Cardiac muscle cell (in vitro differentiated cells and primary cell): ENCODE measurements around the gene CHD9. TPM values are rescaled to one million over a fixed set of nuclear protein-coding genes. Genes with fewer than 3 reads are reported as not detected.
A peak's percentile ranks its signal among the peaks of the same experiment; 100 is the strongest.

Experiments
- DNase-seq, 2 donors: peaks; one replicate each; pipeline versions ENCODE4 v3.0.0 to v3.0.0-alpha.2; 2010 to 2017; ENCODE audit warnings: low read depth in 1 of 2, low spot score in 1 of 2
- H3K27ac ChIP-seq: fragments of 200-600 bp; sonication (generic); 2 replicates; pipeline ENCODE4 v1.5.1; 2016
- H3K27me3 ChIP-seq: fragments of 200-600 bp; sonication (generic); 2 replicates; pipeline ENCODE4 v1.6.0; 2016; ENCODE audit warnings: control low read depth
- H3K36me3 ChIP-seq: fragments of 200-600 bp; sonication (generic); 2 replicates; pipeline ENCODE4 v1.5.1; 2016; ENCODE audit warnings: control low read depth
- H3K4me1 ChIP-seq: fragments of 200-600 bp; sonication (generic); 2 replicates; pipeline ENCODE4 v1.8.1; 2017; ENCODE audit warnings: low read depth, mild to moderate bottlenecking, mixed run types
- H3K4me3 ChIP-seq: fragments of 200-600 bp; sonication (generic); 2 replicates; pipeline ENCODE4 v1.5.1; 2016; ENCODE audit warnings: mild to moderate bottlenecking
- H3K9me3 ChIP-seq: fragments of 200-600 bp; sonication (generic); 2 replicates; pipeline ENCODE4 v1.5.1; 2017; ENCODE audit warnings: low read depth, mild to moderate bottlenecking, control low read depth
- polyA plus RNA-seq: library from polyadenylated mRNA; unstranded; fragments of >200 nt; fragmentation: Nextera tagmentation; extraction: Ambion mirVana; gene quantifications from 2 replicates; pipeline ENCODE4 v1.2.1, GENCODE V29; 2016
- total RNA-seq: library from RNA; depleted of rRNA; stranded (reverse); fragments of >200 nt; gene quantifications from 2 replicates; pipeline ENCODE4 v1.2.3, GENCODE V29; 2016
- TF ChIP-seq, protein P1 (sequence below): IDR thresholded peaks from 2 replicates; pipeline ENCODE4 v1.5.1; 2012; ENCODE audit warnings: low read depth, mild to moderate bottlenecking, low read length

Gene CHD9, protein sequence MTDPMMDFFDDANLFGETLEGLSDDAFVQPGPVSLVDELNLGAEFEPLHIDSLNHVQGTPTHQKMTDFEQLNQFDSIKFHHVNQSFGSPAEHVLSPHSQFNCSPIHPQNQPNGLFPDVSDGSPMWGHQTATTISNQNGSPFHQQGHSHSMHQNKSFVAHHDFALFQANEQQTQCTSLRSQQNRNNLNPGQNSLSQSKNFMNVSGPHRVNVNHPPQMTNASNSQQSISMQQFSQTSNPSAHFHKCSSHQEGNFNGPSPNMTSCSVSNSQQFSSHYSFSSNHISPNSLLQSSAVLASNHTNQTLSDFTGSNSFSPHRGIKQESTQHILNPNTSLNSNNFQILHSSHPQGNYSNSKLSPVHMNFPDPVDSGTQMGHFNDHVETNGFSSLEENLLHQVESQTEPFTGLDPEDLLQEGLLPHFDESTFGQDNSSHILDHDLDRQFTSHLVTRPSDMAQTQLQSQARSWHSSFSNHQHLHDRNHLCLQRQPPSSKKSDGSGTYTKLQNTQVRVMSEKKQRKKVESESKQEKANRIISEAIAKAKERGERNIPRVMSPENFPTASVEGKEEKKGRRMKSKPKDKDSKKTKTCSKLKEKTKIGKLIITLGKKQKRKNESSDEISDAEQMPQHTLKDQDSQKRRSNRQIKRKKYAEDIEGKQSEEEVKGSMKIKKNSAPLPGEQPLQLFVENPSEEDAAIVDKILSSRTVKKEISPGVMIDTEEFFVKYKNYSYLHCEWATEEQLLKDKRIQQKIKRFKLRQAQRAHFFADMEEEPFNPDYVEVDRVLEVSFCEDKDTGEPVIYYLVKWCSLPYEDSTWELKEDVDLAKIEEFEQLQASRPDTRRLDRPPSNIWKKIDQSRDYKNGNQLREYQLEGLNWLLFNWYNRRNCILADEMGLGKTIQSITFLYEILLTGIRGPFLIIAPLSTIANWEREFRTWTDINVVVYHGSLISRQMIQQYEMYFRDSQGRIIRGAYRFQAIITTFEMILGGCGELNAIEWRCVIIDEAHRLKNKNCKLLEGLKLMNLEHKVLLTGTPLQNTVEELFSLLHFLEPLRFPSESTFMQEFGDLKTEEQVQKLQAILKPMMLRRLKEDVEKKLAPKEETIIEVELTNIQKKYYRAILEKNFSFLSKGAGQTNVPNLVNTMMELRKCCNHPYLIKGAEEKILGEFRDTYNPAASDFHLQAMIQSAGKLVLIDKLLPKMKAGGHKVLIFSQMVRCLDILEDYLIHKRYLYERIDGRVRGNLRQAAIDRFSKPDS (N-terminal part only)
- total RNA-seq (22.8 and 54.8 TPM in 2 replicates), polyA plus RNA-seq (78.9 and 93.3 TPM in 2 replicates)

DNA sequence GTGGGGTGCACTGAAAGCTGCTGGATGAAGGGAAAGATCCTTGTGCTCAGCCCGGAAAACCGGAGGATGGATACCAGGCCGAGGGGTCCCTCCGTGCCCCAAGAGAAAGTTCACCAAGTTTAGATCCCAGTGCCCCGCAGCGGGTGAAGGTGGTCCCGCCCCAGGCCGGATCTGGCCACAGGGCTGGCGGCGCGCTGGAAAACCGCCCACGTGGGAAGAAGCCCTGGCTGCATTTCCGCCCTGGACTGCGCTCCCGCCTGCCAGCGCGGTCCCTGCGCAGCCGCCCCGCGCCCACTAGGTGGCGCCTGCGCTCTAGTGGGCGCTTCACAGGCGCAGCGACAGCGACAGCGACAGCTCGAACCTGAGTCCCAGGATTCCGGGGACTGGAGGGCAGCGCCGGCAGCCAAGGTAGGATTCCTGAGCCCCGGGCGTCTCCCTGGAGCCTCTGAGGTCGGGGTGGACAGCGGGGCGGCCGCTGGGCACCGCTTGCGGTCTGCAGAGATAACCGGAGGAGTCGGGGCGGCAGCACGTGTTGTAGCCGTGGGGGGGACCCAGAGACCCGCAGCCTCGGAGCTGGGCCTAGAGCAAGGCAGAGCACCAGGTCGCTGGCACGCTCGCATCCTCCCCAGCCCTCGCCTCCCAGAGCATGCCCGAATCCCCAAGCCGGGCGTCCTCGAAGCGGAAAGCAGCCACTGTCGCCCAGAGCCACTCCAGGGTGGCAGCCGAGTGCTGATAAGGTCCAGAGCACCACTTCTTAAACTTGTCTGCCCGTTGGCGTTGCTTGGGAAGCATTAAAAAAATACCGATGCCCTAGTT, at the start of gene CHD9:
Gene CHD9 (plus strand): TSS at position 322 of the 816 bp plus-strand sequence. CDS start 101,099 bp downstream, outside the sequence.
- Histone ChIP-seq H3K36me3 (no peaks in the 10 kb centered on the region), H3K9me3 (no peaks in the 10 kb centered on the region), H3K27ac (peak within 1 kb of the TSS; percentile 89), H3K4me1 (no peaks in the 10 kb centered on the region), H3K4me3 (peak within 1 kb of the TSS; percentile 50), H3K27me3 (no peaks in the 10 kb centered on the region)
- peak; percentile 93 to 94 for DNase-seq
- TF ChIP-seq, protein P1, sequence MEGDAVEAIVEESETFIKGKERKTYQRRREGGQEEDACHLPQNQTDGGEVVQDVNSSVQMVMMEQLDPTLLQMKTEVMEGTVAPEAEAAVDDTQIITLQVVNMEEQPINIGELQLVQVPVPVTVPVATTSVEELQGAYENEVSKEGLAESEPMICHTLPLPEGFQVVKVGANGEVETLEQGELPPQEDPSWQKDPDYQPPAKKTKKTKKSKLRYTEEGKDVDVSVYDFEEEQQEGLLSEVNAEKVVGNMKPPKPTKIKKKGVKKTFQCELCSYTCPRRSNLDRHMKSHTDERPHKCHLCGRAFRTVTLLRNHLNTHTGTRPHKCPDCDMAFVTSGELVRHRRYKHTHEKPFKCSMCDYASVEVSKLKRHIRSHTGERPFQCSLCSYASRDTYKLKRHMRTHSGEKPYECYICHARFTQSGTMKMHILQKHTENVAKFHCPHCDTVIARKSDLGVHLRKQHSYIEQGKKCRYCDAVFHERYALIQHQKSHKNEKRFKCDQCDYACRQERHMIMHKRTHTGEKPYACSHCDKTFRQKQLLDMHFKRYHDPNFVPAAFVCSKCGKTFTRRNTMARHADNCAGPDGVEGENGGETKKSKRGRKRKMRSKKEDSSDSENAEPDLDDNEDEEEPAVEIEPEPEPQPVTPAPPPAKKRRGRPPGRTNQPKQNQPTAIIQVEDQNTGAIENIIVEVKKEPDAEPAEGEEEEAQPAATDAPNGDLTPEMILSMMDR = peak; percentile 98

DNA sequence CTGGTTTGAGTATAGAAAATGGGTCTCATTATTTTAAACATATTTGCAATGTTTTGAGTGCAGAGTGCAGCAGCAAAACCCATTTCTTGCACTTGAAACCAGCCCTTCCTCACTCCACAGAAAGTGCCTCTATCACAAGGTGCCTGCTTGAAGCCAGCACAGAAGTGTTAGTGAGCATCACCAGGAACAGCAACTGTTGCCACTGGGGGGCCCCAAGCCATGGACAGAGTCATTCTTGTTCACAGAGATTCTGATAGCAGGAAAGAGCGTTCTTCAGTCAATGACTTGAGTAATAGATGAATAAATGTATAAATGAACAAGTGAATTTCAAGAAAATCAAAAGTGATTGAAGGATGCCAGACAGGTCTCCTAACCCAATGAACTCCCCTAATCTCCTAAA, 47.7 kb upstream of the CHD9 start:
- peak in 1 of 2 donors; percentile 40 for DNase-seq

DNA sequence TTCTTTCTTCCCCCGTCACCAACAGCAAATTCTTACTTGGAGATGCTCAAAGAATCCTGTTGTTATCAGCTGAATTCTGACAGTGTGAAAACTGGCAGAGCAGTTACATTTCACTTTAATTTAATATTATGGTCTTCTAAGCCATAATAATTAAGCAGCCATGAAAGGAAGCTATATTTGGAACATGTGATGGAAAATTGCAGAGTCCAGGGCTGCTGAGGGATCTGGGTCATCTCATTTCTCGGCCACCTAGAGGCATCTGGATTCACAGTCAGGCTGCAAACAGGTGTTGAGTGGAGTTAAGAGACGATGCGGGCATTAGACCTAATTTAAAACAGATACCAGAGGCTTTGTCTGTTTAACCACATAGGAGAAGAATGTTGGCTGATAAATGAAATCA, 40.5 kb upstream of the CHD9 start:
- no peaks in the 10 kb centered on the region for H3K36me3 ChIP-seq
- no peaks in the 10 kb centered on the region for H3K9me3 ChIP-seq
- no peak overlapping the region for H3K27ac ChIP-seq
- H3K4me1 ChIP-seq = no peaks in the 10 kb centered on the region
- TF ChIP-seq, protein P1 = no peak
- DNase-seq = peak in 1 of 2 donors; percentile 9
- no peak overlapping the region for H3K4me3 ChIP-seq
- H3K27me3 ChIP-seq = no peaks in the 10 kb centered on the region

More for the DNA sequence above, 47.7 kb upstream of the CHD9 start:
- Histone ChIP-seq H3K27ac (no peak overlapping the region), H3K9me3 (no peaks in the 10 kb centered on the region), H3K27me3 (no peaks in the 10 kb centered on the region), H3K36me3 (no peaks in the 10 kb centered on the region), H3K4me3 (no peak overlapping the region), H3K4me1 (no peaks in the 10 kb centered on the region)
- TF ChIP-seq, protein P1 = no peak

DNA sequence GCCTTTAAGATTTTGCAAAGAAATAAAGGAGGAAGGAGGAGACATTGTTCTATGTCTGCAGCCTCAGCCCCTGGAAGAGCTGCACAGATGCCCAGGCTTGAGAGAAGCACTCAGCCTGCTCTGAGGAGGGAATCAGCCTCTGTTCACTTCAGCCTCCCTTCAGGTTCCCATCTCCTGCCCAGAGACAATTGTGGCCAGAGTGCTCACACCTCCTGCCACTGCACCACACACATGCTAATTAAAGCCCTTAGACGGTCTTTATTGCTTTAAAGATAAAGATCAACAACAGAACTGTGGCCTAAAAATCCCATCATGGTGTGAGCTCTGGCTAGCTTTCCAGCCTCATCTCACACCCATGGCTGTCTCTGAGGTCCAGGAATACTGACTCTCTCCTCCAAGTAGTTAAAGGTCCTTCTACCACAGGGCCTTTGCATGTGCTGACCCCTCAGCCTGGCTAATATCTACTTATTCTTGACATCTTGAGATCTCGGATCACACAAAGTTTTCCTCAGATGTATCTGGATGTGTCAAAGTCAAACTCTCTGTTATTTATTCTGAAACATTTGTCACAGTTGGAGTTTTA, 35.9 kb upstream of the CHD9 start:
- Histone ChIP-seq H3K27me3 (no peaks in the 10 kb centered on the region), H3K27ac (no peak overlapping the region), H3K9me3 (no peaks in the 10 kb centered on the region), H3K4me3 (no peak overlapping the region), H3K4me1 (no peaks in the 10 kb centered on the region), H3K36me3 (no peaks in the 10 kb centered on the region)
- TF ChIP-seq, protein P1 = no peak
- no peak for DNase-seq
